Central memory CD8-positive, alpha-beta T cell (primary cell): ENCODE results near the gene MYL10.

Experiments used
- ATAC-seq: fragments of 150-1000 bp; cut with Tn5 transposase; replicated peaks from 2 replicates; pipeline ENCODE4 v1.10.0; 2022; ENCODE audit warnings: mild to moderate bottlenecking, moderate FRiP score, moderate number of reproducible peaks; ENCODE audit not compliant: poor library complexity, severe bottlenecking; ENCODE audit errors: extremely low read depth
- DNase-seq, 2 donors: peaks; one replicate each; pipeline ENCODE4 v3.0.0; 2021; ENCODE audit warnings: low spot score in 2 of 2
- H3K27ac Mint-ChIP-seq: one replicate; pipeline ENCODE4 v1.8.0; 2022; ENCODE audit warnings: low read depth, mild to moderate bottlenecking, moderate library complexity, mixed read lengths
- H3K27me3 Mint-ChIP-seq: one replicate; pipeline ENCODE4 v1.8.0; 2022; ENCODE audit warnings: mixed read lengths
- H3K36me3 Mint-ChIP-seq: one replicate; pipeline ENCODE4 v1.8.0; 2022; ENCODE audit warnings: mild to moderate bottlenecking, moderate library complexity, mixed read lengths; ENCODE audit not compliant: insufficient read depth
- H3K4me1 Mint-ChIP-seq: one replicate; pipeline ENCODE4 v1.8.0; 2022; ENCODE audit warnings: mixed read lengths
- H3K4me3 Mint-ChIP-seq: one replicate; pipeline ENCODE4 v1.8.0; 2022; ENCODE audit warnings: mild to moderate bottlenecking, moderate library complexity, mixed read lengths
- H3K9me3 Mint-ChIP-seq: one replicate; pipeline ENCODE4 v1.8.0; 2022; ENCODE audit warnings: mixed read lengths

MYL10 gene

DNA sequence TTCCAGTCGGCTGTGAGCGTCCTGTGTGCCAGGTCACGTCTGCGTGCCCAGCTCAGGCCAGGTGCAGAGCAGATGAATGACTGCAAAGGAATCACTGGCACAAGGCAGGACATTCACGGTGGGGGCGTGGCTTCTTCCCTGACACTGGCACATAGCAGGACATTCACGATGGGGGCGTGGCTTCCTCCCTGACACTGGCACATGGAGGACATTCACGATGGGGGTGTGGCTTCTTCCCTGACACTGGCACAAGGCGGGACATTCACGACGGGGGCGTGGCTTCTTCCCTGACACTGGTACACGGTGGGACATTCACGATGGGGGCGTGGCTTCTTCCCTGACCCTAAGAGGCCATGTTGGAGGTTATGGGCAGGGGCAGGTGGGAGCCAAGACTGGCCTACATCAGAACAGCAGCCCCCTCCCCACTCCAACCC, 64.3 kb downstream of the MYL10 start:
- Mint-ChIP-seq H3K4me3 (no peak overlapping the region), H3K27ac (no peak overlapping the region), H3K36me3 (no peaks in the 10 kb centered on the region), H3K4me1 (peaks cover 5% of the 10 kb centered on the region), H3K9me3 (no peaks in the 10 kb centered on the region), H3K27me3 (peaks cover 70% of the 10 kb centered on the region)
- ATAC-seq (no peak), DNase-seq (no peak)

DNA sequence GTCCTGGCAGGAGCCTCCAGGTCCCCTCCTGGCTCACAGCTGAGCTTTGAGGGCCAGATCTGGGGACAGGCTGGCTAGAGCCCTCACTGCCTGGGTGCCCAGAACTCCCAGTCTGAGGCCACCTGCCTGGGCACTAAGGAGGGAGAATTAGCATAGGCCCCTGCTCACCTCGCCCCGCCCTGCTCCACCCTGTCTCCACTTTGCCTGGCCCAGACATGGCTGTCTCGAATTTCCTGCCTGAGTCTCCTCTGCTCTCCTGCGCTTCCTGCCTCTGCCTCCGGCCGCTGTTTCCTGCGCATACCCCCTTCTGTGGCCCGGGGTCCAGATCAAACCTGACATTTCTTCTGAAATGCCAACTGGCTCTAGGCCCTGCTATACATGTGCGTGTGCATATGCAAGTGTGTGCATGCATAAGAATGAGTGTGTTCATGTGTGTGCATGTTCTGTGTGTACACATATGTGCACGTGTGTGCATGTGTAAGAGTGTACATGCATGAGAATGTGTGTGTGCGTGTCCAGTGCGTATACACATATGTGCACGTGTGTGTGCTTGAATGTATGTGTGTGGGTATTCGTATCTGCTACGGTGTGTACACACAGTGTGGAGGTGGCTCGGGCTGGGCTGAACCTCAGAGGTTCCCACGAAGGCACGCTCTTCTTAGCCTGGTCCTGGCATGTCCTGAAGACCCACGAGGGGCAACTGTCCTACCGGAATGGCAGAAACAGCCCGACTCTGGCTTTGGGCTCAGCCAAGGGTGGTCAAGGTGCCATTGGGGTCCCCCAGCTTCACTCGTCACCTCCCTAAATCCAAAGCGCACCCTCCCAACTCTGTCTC, 64.9 kb downstream of the MYL10 start:
- DNase-seq (no peak), ATAC-seq (no peak)
- H3K27ac Mint-ChIP-seq: no peak overlapping the region
- no peaks in the 10 kb centered on the region for H3K9me3 Mint-ChIP-seq
- H3K4me1 Mint-ChIP-seq: peaks cover 5% of the 10 kb centered on the region
- no peak overlapping the region for H3K4me3 Mint-ChIP-seq
- peaks cover 68% of the 10 kb centered on the region for H3K27me3 Mint-ChIP-seq
- H3K36me3 Mint-ChIP-seq: no peaks in the 10 kb centered on the region
